Stomach (tissue), 9 donors: ENCODE data around the gene UNC45A. TPM values are rescaled to one million over a fixed set of nuclear protein-coding genes. Genes with fewer than 3 reads are reported as not detected.
A peak's percentile ranks its signal among the peaks of the same experiment; 100 is the strongest.

Experiments
- DNase-seq, 2 donors: peaks; one replicate each; pipeline versions ENCODE4 v3.0.0 to v3.0.0-alpha.2; 2013 to 2019
- H3K27ac ChIP-seq, 5 donors: fragments of 200-600 bp in 4 of 5; sonication (generic) in 4 of 5; one replicate each; pipeline ENCODE4 v1.5.1; 2013 to 2019; ENCODE audit warnings: mild to moderate bottlenecking in 1 of 5, moderate library complexity in 1 of 5
- H3K27me3 ChIP-seq, 3 donors: fragments of 200-600 bp; sonication (generic); one replicate each; pipeline ENCODE4 v1.5.1; 2017 to 2019; ENCODE audit warnings: mixed run types in 1 of 3
- H3K36me3 ChIP-seq, 4 donors: fragments of 200-600 bp; sonication (generic); 1 replicate in 3 of 4; 2 replicates in 1 of 4; pipeline ENCODE4 v1.5.1; 2016 to 2019
- H3K4me1 ChIP-seq, 4 donors: fragments of 200-600 bp; sonication (generic); one replicate each; pipeline ENCODE4 v1.5.1; 2016 to 2019
- H3K4me3 ChIP-seq, 4 donors: fragments of 200-600 bp; sonication (generic) in 3 of 4; one replicate each; pipeline ENCODE4 v1.5.1; 2016 to 2019; ENCODE audit warnings: mild to moderate bottlenecking in 1 of 4
- H3K9me3 ChIP-seq, 4 donors: fragments of 200-600 bp; sonication (generic); one replicate each; pipeline ENCODE4 v1.5.1; 2016 to 2019
- CTCF ChIP-seq, 7 experiments: fragments of 450-650 bp in 4 of 7; fragments of 200-600 bp in 3 of 7; sonication (generic) in 3 of 7; IDR thresholded peaks; one replicate each; pipeline ENCODE4 v1.5.1; 2016 to 2019; ENCODE audit warnings: antibody characterized with exemption in 7 of 7, control low read depth in 2 of 7, mild to moderate bottlenecking in 1 of 7
- EP300 ChIP-seq: sonication (generic); formaldehyde crosslinking; IDR thresholded peaks from one replicate; pipeline ENCODE4 v1.6.1; 2017; ENCODE audit warnings: antibody characterized with exemption
- POLR2A ChIP-seq, 4 donors: fragments of 450-650 bp; IDR thresholded peaks; one replicate each; pipeline ENCODE4 v1.6.1; 2016; ENCODE audit warnings: antibody characterized with exemption in 4 of 4, control low read depth in 2 of 4, mild to moderate bottlenecking in 1 of 4, moderate library complexity in 1 of 4
- POLR2AphosphoS5 ChIP-seq, 3 donors: sonication (generic); formaldehyde crosslinking; IDR thresholded peaks; one replicate each; pipeline ENCODE4 v1.6.1; 2016; ENCODE audit warnings: antibody characterized with exemption in 3 of 3
- WGBS, 5 donors: extraction: QIAGEN DNeasy Blood & Tissue Kit in 3 of 5; methylation state at CpG; one replicate each; pipeline versions ENCODE4 v1.1.5 to v1.1.7; 2013 to 2018; 5-methylcytosine and 5-hydroxymethylcytosine counted together
- intact Hi-C: fragments of 100-400 bp; cut with DNase I; formaldehyde crosslinking; loops from one replicate; pipeline ENCODE4 v1.15.1; 2023; ENCODE audit warnings: low total_unique reads
- polyA plus RNA-seq, 3 donors: library from polyadenylated mRNA; stranded (reverse); fragments of 200-250 nt; gene quantifications; one replicate each; pipeline ENCODE4 v1.2.3, GENCODE V29; 2013
- total RNA-seq, 5 donors: library from RNA; depleted of rRNA; stranded (reverse); fragments of >200 nt; gene quantifications; one replicate each; pipeline versions ENCODE4 v1.1.0 to v1.2.3, GENCODE V29; 2014 to 2016
- donor health status: healthy with polysubstance abuse.
- donor health status: Bipolar disorder and iron deficiency.
- donor health status: healthy.

The UNC45A gene
- total and polyA plus RNA-seq, 8 donors, result 28.0 to 63.8 (median 43.0) TPM

- H3K9me3 ChIP-seq, result no peaks in the 10 kb centered on the region
- intact Hi-C loops, result no loop called here
- no peaks in the 10 kb centered on the region for H3K27me3 ChIP-seq
- peaks cover 14 to 39% (median 31%) of the 10 kb centered on the region in 4 donors for H3K4me1 ChIP-seq
- no peak overlapping the region for H3K27ac ChIP-seq
- 89 to 94% (median 93%) methylated on average over 14 of the region's 14 CpGs for WGBS, 5 donors
- DNase-seq, result no peak
- H3K36me3 ChIP-seq, result peaks cover 53 to 61% (median 60%) of the 10 kb centered on the region in 4 donors
- no peak overlapping the region for H3K4me3 ChIP-seq
- TF ChIP-seq EP300, result no peak
- TF ChIP-seq CTCF (IDR thresholded peaks at IDR 0.05), result no peak
- no peak for TF ChIP-seq POLR2AphosphoS5 (IDR thresholded peaks at IDR 0.05)
- TF ChIP-seq POLR2A (IDR thresholded peaks at IDR 0.05), result no peak
Observed at GRCh38 chr15:90952901-90953677, 18.0 kb downstream of the UNC45A start.

- 70 to 77% (median 75%) methylated on average over 16 of the region's 16 CpGs for WGBS, 5 donors
- peaks cover 14 to 45% (median 33%) of the 10 kb centered on the region in 4 donors for H3K4me1 ChIP-seq
- peaks cover 46 to 50% (median 49%) of the 10 kb centered on the region in 4 donors for H3K36me3 ChIP-seq
- no peaks in the 10 kb centered on the region for H3K27me3 ChIP-seq
- peak overlapping the region; percentile 96 to 98 (median 97) for H3K27ac ChIP-seq
- H3K9me3 ChIP-seq, result no peaks in the 10 kb centered on the region
- H3K4me3 ChIP-seq, result peak overlapping the region; percentile 72 to 80 (median 76)
- intact Hi-C loops, result no loop called here
- no peak for DNase-seq
- TF ChIP-seq EP300, result no peak
- TF ChIP-seq CTCF (IDR thresholded peaks at IDR 0.05), result no peak
- TF ChIP-seq POLR2AphosphoS5 (IDR thresholded peaks at IDR 0.05), result no peak
- no peak for TF ChIP-seq POLR2A (IDR thresholded peaks at IDR 0.05)
Observed at GRCh38 chr15:90953947-90954711, 19.0 kb downstream of the UNC45A start.

- 1 to 4% (median 1%) methylated on average over 36 to 69 of the region's 69 CpGs for WGBS, 5 donors
- Histone ChIP-seq H3K36me3 (peaks cover 37 to 46% (median 42%) of the 10 kb centered on the region in 4 donors), H3K27ac (peak within 1 kb of the TSS; percentile 96 to 98 (median 97)), H3K4me3 (peak within 1 kb of the TSS; percentile 72 to 80 (median 76)), H3K27me3 (no peaks in the 10 kb centered on the region), H3K9me3 (no peaks in the 10 kb centered on the region), H3K4me1 (peaks cover 14 to 46% (median 33%) of the 10 kb centered on the region in 4 donors)
- intact Hi-C loops, result loop anchor here (5.0 kb wide), 1 partner anchor 92 kb away; no protein-coding TSS in a partner anchor
- DNase-seq, result peak; percentile 95 to 98
- TF ChIP-seq POLR2A (IDR thresholded peaks at IDR 0.05) (no peak), EP300 (no peak), POLR2AphosphoS5 (IDR thresholded peaks at IDR 0.05) (peak; percentile 65 to 90 (median 85)), CTCF (IDR thresholded peaks at IDR 0.05) (no peak)
Observed at GRCh38 chr15:90954712-90955623, 19.9 kb downstream of the UNC45A start, which contains the start of gene RCCD1. TSS of gene RCCD1 (plus strand) at chr15:90954884. CDS start at chr15:90956735, 1,851 bp downstream.
